ENCODE results near the gene ZBTB39. TPM values are rescaled to one million over a fixed set of nuclear protein-coding genes. Genes with fewer than 3 reads are reported as not detected.

Gene ZBTB39
- total and polyA plus RNA-seq, 2 of the 13 experiments (the other 11 are each of a cell fraction or from before 2014, with no cell fraction given) = 6.5 to 6.9 TPM

- no peak for TF ChIP-seq BORCS8-MEF2B (CRISPR knock-in tag; IDR thresholded peaks at IDR 0.05)
- peak; percentile 54 for TF ChIP-seq ZEB1 (IDR thresholded peaks at IDR 0.05; ENCODE audit: insufficient replicate concordance, low read depth)
- TF ChIP-seq ZNF281 (CRISPR knock-in tag; IDR thresholded peaks at IDR 0.05; ENCODE audit: borderline replicate concordance) = no peak
- TF ChIP-seq, protein P1, sequence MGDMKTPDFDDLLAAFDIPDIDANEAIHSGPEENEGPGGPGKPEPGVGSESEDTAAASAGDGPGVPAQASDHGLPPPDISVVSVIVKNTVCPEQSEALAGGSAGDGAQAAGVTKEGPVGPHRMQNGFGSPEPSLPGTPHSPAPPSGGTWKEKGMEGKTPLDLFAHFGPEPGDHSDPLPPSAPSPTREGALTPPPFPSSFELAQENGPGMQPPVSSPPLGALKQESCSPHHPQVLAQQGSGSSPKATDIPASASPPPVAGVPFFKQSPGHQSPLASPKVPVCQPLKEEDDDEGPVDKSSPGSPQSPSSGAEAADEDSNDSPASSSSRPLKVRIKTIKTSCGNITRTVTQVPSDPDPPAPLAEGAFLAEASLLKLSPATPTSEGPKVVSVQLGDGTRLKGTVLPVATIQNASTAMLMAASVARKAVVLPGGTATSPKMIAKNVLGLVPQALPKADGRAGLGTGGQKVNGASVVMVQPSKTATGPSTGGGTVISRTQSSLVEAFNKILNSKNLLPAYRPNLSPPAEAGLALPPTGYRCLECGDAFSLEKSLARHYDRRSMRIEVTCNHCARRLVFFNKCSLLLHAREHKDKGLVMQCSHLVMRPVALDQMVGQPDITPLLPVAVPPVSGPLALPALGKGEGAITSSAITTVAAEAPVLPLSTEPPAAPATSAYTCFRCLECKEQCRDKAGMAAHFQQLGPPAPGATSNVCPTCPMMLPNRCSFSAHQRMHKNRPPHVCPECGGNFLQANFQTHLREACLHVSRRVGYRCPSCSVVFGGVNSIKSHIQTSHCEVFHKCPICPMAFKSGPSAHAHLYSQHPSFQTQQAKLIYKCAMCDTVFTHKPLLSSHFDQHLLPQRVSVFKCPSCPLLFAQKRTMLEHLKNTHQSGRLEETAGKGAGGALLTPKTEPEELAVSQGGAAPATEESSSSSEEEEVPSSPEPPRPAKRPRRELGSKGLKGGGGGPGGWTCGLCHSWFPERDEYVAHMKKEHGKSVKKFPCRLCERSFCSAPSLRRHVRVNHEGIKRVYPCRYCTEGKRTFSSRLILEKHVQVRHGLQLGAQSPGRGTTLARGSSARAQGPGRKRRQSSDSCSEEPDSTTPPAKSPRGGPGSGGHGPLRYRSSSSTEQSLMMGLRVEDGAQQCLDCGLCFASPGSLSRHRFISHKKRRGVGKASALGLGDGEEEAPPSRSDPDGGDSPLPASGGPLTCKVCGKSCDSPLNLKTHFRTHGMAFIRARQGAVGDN (CRISPR knock-in tag; IDR thresholded peaks at IDR 0.05) = peak; percentile 60
- TF ChIP-seq SCMH1 (CRISPR knock-in tag; IDR thresholded peaks at IDR 0.05; ENCODE audit: borderline replicate concordance) = no peak
- TF ChIP-seq MAX (IDR thresholded peaks at IDR 0.05) = no peak
- TF ChIP-seq ZNF292 (CRISPR knock-in tag; IDR thresholded peaks at IDR 0.05; ENCODE audit: borderline replicate concordance, low read depth) = peak; percentile 18; the same call in 1 of the 2 replicates
- no peak for TF ChIP-seq KDM1A (CRISPR knock-in tag; IDR thresholded peaks at IDR 0.05)
- TF ChIP-seq NFIC (IDR thresholded peaks at IDR 0.05; ENCODE audit: low read length) = no peak
- TF ChIP-seq HMGXB3 (CRISPR knock-in tag; IDR thresholded peaks at IDR 0.05; ENCODE audit: borderline replicate concordance) = no peak
- TF ChIP-seq ZNF607 (CRISPR knock-in tag; IDR thresholded peaks at IDR 0.05; ENCODE audit: borderline replicate concordance) = no peak
- TF ChIP-seq RELA (CRISPR knock-in tag; IDR thresholded peaks at IDR 0.05) = no peak
- peak; percentile 71; the same call in 1 of the 2 replicates for TF ChIP-seq NCOA1 (CRISPR knock-in tag; IDR thresholded peaks at IDR 0.05)
- no peak for TF ChIP-seq CC2D1A (CRISPR knock-in tag; IDR thresholded peaks at IDR 0.05)
- peak; percentile 11; the same call in 1 of the 2 replicates for TF ChIP-seq HNF4G (IDR thresholded peaks at IDR 0.05; ENCODE audit: borderline replicate concordance, low read depth, low read length)
- no peak for TF ChIP-seq HNF4G (CRISPR knock-in tag; IDR thresholded peaks at IDR 0.05; ENCODE audit: borderline replicate concordance, low read depth)
Observed at GRCh38 chr12:56957229-56958052, 48.9 kb downstream of the ZBTB39 start, which contains the start of gene RDH16 (continued).
